K562 (cell line): ENCODE results near the gene GLRX5.

Experiments used
- CTCF ChIP-seq, 3 experiments: IDR thresholded peaks in 2 of 3; conservative IDR thresholded peaks in 1 of 3; 2 replicates each; pipeline ENCODE4 v1.5.1; 2011 to 2012; ENCODE audit warnings: low read length in 3 of 3, mild to moderate bottlenecking in 3 of 3, control low read depth in 2 of 3, improper control_type of control experiment in 1 of 3, inconsistent platforms in 1 of 3, low read depth in 1 of 3, mixed read lengths in 1 of 3, moderate library complexity in 1 of 3; ENCODE audit not compliant: insufficient read depth in 2 of 3
- MTF1 ChIP-seq: fragments of 250-450 bp; sonication (Bioruptor Pico); IDR thresholded peaks from 2 replicates; pipeline ENCODE4 v1.9.0; 2021; ENCODE audit warnings: moderate library complexity, mild to moderate bottlenecking, inconsistent platforms, borderline replicate concordance
- NCOA6 ChIP-seq: fragments of 450-650 bp; IDR thresholded peaks from 2 replicates; pipeline ENCODE4 v1.6.1; 2017; ENCODE audit warnings: mild to moderate bottlenecking
- PKNOX1 ChIP-seq: fragments of 450-650 bp; IDR thresholded peaks from 2 replicates; pipeline ENCODE4 v1.6.1; 2016
- POLR2A ChIP-seq: fragments of 450-650 bp; conservative IDR thresholded peaks from 2 replicates; pipeline ENCODE4 v1.6.1; 2016
- ZBTB9 ChIP-seq: fragments of 450-650 bp; formaldehyde crosslinking; IDR thresholded peaks from 2 replicates; pipeline ENCODE4 v1.4.0; 2020; ENCODE audit warnings: mild to moderate bottlenecking, moderate library complexity
- ZNF232 ChIP-seq: sonication (generic); formaldehyde crosslinking; IDR thresholded peaks from 2 replicates; pipeline ENCODE4 v1.8.0; 2022; ENCODE audit warnings: mild to moderate bottlenecking, missing genetic modification reagents

- no peak for TF ChIP-seq POLR2A
- TF ChIP-seq NCOA6: no peak
- TF ChIP-seq MTF1 (CRISPR knock-in tag): no peak
- TF ChIP-seq PKNOX1: no peak
- no peak for TF ChIP-seq CTCF (IDR thresholded peaks at IDR 0.05 in 2 of 3, conservative IDR thresholded peaks at IDR 0.05 in 1 of 3; ENCODE audit: insufficient read depth in 2 of 3, low read depth in 1 of 3, low read length in 3 of 3)
- TF ChIP-seq ZBTB9 (CRISPR knock-in tag): no peak
- TF ChIP-seq ZNF232 (CRISPR knock-in tag): no peak
These were observed 2.9 kb upstream of the GLRX5 start for GRCh38 chr14:95531969-95532368.
